MCF 10A (cell line): ENCODE results near the gene UTP20. TPM values are rescaled to one million over a fixed set of nuclear protein-coding genes. Genes with fewer than 3 reads are reported as not detected.

ENCODE experiments used
- BruUV-seq: library from RNA; stranded (reverse); fragments of 400-500 nt; replicated peaks from 2 replicates; lab custom pipeline; 2021; lab: Mats Ljungman, UMichigan
- CTCF ChIA-PET: fragments of 300-600 bp; sonication (Branson Sonifier 250); formaldehyde crosslinking; extraction: SDS; loops from one replicate; lab custom pipeline; 2021; ENCODE audit warnings: antibody characterized with exemption, inconsistent platforms; lab: Yijun Ruan, JAX
- POLR2A ChIA-PET: fragments of 300-600, 350-650 bp; sonication (Branson Sonifier 250); formaldehyde crosslinking; extraction: SDS; loops from one replicate; lab custom pipeline; 2020; ENCODE audit warnings: antibody characterized with exemption, inconsistent platforms; lab: Yijun Ruan, JAX
- DNase-seq: peaks from one replicate; pipeline ENCODE4 v3.0.0-alpha.2; 2018; ENCODE audit not compliant: unreplicated experiment
- H3K27ac Mint-ChIP-seq: one replicate; pipeline ENCODE4 v1.8.0; 2022; ENCODE audit warnings: mild to moderate bottlenecking, low read depth, mixed read lengths; ENCODE audit not compliant: unreplicated experiment
- H3K27me3 Mint-ChIP-seq: one replicate; pipeline ENCODE4 v1.8.0; 2022; ENCODE audit warnings: mixed read lengths; ENCODE audit not compliant: insufficient read depth, unreplicated experiment
- H3K36me3 Mint-ChIP-seq: one replicate; pipeline ENCODE4 v1.8.0; 2022; ENCODE audit warnings: mild to moderate bottlenecking, moderate library complexity, mixed read lengths; ENCODE audit not compliant: insufficient read depth, unreplicated experiment
- H3K4me1 Mint-ChIP-seq: one replicate; pipeline ENCODE4 v1.8.0; 2022; ENCODE audit warnings: mixed read lengths; ENCODE audit not compliant: insufficient read depth, unreplicated experiment
- H3K4me3 Mint-ChIP-seq: one replicate; pipeline ENCODE4 v1.8.0; 2022; ENCODE audit warnings: mild to moderate bottlenecking, moderate library complexity, mixed read lengths; ENCODE audit not compliant: unreplicated experiment
- H3K9me3 Mint-ChIP-seq: one replicate; pipeline ENCODE4 v1.8.0; 2022; ENCODE audit warnings: mixed read lengths; ENCODE audit not compliant: unreplicated experiment
- CTCF ChIP-seq: fragments of 200-600 bp; IDR thresholded peaks from one replicate; pipeline ENCODE4 v1.8.0; 2022; ENCODE audit warnings: antibody characterized with exemption, mild to moderate bottlenecking; ENCODE audit not compliant: unreplicated experiment
- intact Hi-C: fragments of 100-400 bp; cut with micrococcal nuclease; formaldehyde crosslinking; loops from 2 replicates; pipeline ENCODE4 v1.14.1; 2022
- total RNA-seq: library from RNA; stranded (reverse); gene quantifications from 2 replicates; pipeline ENCODE4 v1.2.3, GENCODE V29; 2022

UTP20 gene
- total RNA-seq, 1 experiment from 2014 or later, result 15.0 TPM

GRCh38 chr12:101327051-101327450, 47.1 kb downstream of the UTP20 start:
- CTCF ChIA-PET, result interaction anchor here (0.6 kb wide), 1 partner anchor 37 kb away, joined by 3 read pairs; no protein-coding TSS in a partner anchor
- H3K9me3 Mint-ChIP-seq, result no peaks in the 10 kb centered on the region
- TF ChIP-seq CTCF, result no peak
- no peaks in the 10 kb centered on the region for H3K27me3 Mint-ChIP-seq
- POLR2A ChIA-PET, result interaction anchor here (1.4 kb wide), 1 partner anchor 50 kb away, joined by 4 read pairs; no protein-coding TSS in a partner anchor
- no TSS peak for BruUV-seq
- peak overlapping the region; percentile 49 for H3K27ac Mint-ChIP-seq
- H3K4me3 Mint-ChIP-seq, result no peak overlapping the region
- DNase-seq, result no peak
- peaks cover 63% of the 10 kb centered on the region for H3K36me3 Mint-ChIP-seq
- no peaks in the 10 kb centered on the region for H3K4me1 Mint-ChIP-seq
- intact Hi-C loops, result no loop called here

GRCh38 chr12:101327546-101327945, 47.6 kb downstream of the UTP20 start:
- no TSS peak for BruUV-seq
- CTCF ChIA-PET, result interaction anchor here (0.7 to 1.5 kb wide), 3 partner anchors 310 to 980 kb away, joined by 3 to 4 read pairs (median 4); no protein-coding TSS in a partner anchor
- no peak overlapping the region for H3K4me3 Mint-ChIP-seq
- no peaks in the 10 kb centered on the region for H3K9me3 Mint-ChIP-seq
- H3K4me1 Mint-ChIP-seq, result no peaks in the 10 kb centered on the region
- no peak for DNase-seq
- no peak for TF ChIP-seq CTCF
- intact Hi-C loops, result no loop called here
- POLR2A ChIA-PET, result interaction anchor here (1.4 kb wide), 1 partner anchor 50 kb away, joined by 4 read pairs; no protein-coding TSS in a partner anchor
- H3K36me3 Mint-ChIP-seq, result peaks cover 67% of the 10 kb centered on the region
- H3K27me3 Mint-ChIP-seq, result no peaks in the 10 kb centered on the region
- no peak overlapping the region for H3K27ac Mint-ChIP-seq

- no peak overlapping the region for H3K4me3 Mint-ChIP-seq
- no peaks in the 10 kb centered on the region for H3K9me3 Mint-ChIP-seq
- H3K27ac Mint-ChIP-seq, result no peak overlapping the region
- ChIA-PET POLR2A (no interaction called here), CTCF (interaction anchor here (1.5 kb wide), 1 partner anchor 311 kb away, joined by 4 read pairs; no protein-coding TSS in a partner anchor)
- no TSS peak for BruUV-seq
- peaks cover 76% of the 10 kb centered on the region for H3K36me3 Mint-ChIP-seq
- intact Hi-C loops, result no loop called here
- no peak for TF ChIP-seq CTCF
- DNase-seq, result no peak
- H3K27me3 Mint-ChIP-seq, result no peaks in the 10 kb centered on the region
- H3K4me1 Mint-ChIP-seq, result no peaks in the 10 kb centered on the region
Measured at GRCh38 chr12:101328917-101329316, 49.0 kb downstream of the UTP20 start.

GRCh38 chr12:101330631-101331030, 50.7 kb downstream of the UTP20 start:
- ChIA-PET POLR2A (no interaction called here), CTCF (no interaction called here)
- Mint-ChIP-seq H3K4me3 (no peak overlapping the region), H3K27me3 (no peaks in the 10 kb centered on the region), H3K9me3 (no peaks in the 10 kb centered on the region), H3K4me1 (no peaks in the 10 kb centered on the region), H3K27ac (no peak overlapping the region), H3K36me3 (peaks cover 80% of the 10 kb centered on the region)
- no peak for DNase-seq
- TF ChIP-seq CTCF, result no peak
- intact Hi-C loops, result no loop called here
- BruUV-seq, result no TSS peak
